GM20431 (cell line): ENCODE data around the gene PAXX.

ENCODE experiments used
- in situ Hi-C: fragments of 300-500 bp; cut with MseI, MboI; formaldehyde crosslinking; loops from one replicate; pipeline ENCODE4 v1.15.0; 2020; ENCODE audit warnings: low sequenced_read_pairs; ENCODE audit not compliant: unreplicated experiment

The PAXX gene

DNA sequence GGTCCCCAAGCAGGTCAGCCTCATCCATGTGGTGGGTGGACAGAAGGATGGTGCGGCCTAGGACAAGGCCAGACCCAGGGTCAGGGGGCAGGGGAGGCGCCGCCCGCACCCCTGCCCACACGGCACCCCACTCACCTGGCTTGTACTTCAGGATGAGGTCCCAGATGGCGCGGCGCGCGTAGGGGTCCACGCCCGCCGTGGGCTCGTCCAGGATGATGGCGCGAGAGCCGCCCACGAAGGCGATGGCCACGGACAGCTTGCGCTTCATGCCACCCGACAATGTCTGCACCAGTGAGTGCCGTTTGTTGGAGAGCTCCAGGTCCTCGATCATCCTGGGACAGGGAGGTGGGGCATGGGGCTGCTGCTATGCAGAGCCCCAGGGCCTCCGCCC is 23.3 kb downstream of the PAXX start:
- in situ Hi-C loops: no loop called here

DNA sequence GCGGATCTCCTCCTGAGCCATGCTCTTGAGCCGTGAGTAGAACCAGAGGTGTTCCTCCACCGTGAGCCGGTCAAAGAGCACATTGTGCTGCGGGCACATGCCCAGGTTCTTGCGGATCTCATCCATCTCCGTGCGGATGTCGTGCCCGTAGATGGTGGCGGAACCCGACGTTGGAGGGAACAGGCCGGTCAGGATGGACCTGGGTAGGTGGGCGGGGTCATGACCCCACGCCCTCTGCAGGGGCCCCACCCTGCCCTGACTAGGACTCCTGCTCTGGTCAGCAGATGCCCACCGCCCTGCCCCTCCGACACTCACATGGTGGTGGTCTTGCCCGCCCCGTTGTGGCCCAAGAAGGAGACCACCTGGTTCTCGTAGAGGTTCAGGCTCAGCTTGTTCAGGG is 23.8 kb downstream of the PAXX start:
- in situ Hi-C loops: no loop called here

DNA sequence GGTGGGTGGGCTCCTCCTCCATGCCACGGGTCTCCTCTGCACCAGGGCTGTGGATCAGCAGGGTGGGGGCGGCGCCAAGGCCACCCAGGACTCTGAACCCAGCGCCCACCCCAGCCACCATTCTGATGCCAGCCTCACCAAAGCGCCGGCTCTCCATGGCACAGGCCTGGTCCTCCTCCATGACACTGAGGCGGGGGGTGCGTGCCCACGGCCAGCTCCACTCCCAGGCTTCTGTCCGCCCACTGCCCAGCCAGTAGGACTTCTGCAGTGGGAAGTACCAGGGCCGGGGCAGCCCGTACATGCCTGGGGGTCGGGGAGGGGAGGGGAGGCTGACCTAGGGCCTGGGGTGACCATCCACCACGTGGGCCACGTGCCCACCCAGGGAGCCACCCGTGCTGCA is 24.2 kb downstream of the PAXX start:
- in situ Hi-C loops: no loop called here

DNA sequence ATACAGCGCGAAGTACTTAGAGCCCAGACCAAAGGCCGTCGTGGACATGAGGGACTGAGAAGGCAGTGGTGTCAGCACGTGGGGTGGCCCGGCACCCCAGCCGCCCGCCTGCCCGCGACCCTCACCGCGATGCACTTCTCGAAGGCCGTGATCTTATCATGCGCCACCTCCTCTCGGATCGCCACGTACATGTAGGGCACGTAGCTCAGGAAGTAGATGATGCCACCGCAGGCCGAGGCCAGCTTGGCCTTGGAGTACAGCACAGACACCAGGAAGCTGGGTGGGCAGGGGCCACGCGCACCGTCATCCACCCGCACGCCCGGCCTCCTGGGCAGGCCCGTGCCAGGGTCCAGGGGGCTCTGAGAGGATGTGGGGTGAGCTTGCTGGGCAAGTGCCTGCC is 24.8 kb downstream of the PAXX start:
- in situ Hi-C loops: no loop called here

DNA sequence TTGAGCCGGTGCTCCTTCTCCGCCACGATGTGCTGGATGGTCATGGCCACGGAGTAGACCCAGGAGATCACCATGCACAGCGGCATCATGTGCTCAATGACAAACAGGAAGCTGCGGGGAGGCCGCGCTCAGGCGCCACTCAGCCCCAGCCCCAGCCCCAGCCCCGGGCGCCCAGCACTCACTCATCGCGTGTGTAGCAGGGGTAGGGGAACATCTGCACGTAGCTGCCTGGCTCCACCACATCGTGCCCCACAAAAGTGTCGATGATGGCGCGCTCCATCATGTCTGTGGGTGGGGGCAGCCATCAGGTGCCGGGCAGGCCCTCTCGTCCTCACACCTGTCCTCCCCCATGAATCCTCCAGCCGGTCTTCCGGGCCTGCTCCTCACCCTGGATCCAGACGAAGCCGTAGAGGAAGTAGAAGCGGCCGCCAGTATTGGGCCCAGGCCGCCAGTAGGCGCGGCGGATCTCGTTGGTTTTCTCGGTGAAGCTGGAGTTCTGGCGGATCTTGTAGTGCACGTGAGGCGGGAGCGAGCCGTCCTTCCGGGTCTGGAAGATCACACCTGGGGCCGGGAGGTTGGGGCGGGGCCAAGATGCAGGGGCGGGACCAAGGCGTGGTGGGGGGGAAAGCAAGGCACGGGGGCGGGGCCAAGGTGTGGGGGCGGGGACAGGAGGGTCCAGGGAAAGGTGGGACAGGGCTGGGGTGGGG is 25.7 kb downstream of the PAXX start:
- in situ Hi-C loops: no loop called here

DNA sequence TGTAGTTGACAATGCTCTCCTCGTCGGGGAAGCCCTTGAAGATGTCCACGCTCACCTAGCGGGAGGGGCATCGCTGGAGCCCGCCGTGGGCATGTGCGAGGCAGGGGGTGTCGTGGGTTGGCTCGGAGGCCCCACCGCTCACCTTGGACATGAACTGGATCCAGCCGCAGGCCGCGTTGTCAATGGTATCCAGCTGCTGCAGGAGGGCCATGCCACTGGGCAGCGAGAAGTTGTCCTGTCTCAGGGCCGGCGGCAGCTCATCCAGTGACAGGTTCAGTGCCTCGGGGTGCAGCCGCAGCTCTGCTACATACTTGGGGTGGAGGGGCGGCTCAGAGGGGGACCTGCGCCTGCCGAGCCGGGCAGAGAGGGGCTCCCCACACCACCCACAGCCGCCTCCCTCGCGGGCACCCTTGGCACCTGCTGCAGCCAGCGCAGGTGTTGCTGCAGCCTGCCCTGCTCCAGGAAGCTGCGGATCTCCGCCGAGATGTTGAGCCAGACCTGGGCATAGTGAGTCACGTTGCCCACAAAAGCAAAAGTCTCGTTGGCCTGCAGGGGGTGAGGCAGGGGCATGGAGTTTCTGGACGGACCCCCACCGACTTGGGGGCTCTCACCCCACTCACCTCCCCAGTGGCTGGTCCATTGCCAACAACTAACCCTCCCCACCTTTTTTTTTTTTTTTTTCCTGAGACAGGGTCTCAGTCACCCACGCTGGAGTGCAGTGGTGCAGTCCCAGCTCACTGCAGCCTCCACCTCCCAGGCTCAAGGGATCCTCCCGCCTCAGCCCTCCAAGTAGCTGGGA is 26.7 kb downstream of the PAXX start:
- in situ Hi-C loops: no loop called here

DNA sequence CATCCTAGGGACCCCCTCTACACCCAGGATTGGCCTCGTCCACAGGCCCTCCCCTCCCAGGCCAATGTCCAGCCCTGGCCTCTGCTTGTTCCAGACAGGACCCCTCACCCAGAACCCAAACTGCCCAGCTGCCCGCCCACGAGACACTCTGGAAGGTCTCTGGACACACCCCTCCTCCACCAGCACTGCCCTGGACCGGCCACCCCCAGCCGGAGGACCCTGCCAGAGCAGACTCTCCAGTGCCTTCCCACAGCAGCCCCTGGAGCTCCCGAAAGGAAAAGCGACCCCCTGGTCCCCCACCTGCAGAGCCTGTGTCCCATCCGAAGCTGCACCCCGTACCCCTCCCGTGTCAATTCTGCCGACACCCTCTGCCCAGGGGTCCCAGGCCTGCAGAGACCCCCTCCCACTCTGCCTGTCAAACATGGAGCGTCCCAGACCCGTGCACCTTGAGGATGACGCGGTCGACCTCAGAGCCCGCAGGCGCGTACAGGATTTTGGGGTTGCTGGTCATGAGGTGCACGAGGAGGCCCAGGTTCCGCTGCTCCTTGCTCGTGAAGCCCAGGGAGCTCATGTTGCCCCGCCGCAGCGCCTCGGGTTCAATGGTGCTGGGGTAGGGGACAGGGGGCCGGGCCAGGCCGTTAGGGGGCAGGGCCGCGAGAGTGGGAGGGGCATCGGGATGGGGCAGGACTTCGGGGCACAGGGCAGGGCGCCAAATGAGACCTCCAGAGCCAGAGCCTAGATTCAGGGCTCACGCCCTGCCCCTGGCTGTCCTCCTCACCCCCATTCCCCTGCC is 27.9 kb downstream of the PAXX start:
- in situ Hi-C loops: no loop called here

DNA sequence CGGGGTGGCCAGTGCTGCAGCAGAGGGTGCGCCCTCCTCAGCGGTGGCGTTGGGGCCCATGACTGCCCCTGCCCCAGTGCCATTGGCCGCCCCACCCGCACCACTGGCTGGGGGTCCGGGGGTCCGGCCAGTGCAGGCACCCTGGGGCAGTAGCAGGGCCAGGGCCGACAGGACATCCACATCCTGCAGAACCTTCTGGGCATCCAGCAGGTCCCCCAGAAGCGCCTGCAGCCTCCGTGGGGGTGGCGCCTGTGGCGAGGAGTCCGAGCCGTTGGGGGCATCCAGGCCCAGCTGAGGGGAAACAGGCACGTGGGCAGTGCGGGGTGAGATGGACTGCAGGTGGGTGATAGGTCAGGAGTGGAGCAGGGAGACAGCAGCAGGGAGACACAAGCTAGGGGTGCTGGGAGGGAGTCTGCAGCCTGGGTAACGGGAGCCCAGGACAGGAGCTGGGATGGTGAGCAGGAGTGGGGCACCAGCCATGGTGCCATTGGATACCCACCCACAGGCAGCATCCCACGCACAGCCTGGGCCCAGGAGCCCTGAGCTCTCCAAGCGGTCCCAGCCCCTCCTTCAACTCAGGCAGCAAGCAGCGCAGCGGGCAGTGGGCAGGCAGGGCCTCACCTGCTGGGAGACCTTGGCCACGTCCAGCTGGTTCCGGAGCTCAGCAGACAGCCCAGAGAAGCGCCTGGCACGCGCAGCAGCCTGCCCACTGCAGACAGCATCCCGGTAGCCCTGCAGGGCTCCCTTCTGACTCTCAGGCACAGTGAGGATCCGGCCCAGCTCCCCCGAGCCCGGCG is 28.7 kb downstream of the PAXX start:
- in situ Hi-C loops: no loop called here

DNA sequence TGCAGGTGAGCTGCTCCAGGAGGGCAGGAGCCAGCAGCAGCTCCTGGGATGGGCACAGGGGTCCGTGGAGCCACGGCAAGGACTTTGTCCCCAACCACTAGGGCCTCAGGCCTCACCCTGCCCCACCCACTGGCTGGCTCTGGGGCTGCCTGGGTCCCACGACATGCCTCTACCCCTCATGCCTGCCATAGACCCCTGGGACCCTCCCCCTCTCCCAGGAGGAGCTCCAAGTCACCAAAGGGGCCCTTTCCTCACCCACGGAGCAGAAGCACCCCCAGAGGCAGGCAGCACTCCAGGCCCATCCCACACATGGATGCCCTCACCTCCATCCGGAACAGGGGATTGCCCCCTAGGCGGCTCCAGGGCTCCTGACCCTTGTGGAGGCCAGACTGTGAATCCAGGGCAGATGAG is 29.4 kb downstream of the PAXX start:
- in situ Hi-C loops: no loop called here

DNA sequence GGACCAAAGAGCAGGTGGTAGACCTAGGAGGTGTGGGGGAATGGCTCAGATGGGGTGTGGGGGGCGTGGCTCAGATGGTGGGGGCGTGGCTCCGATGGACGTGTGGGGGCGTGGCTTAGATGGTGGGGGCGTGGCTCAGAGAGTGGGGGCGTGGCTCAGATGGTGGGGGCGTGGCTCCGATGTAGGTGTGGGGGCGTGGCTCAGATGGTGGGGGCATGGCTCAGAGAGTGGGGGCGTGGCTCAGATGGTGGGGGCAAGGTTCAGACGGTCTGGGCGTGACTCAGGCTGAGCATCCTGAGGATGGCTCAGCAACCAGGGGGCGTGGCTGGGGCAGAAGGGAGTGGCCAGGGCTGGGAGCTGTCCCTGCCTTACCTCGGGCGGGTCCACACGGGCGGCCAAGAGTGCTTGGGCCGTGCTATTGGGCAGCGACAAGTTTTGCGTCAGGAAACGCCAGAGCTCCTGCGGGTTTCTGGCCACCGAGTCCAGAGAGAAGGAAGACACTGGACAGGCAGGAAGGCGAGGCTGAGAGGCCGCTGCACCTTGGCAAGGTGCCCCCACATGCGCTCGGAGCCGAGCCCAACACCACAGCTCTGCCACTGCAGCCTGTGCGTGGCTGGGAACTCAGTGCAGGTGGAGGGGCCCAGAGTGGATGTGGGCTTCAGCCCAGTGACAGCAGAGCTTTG is 29.9 kb downstream of the PAXX start:
- in situ Hi-C loops: no loop called here

DNA sequence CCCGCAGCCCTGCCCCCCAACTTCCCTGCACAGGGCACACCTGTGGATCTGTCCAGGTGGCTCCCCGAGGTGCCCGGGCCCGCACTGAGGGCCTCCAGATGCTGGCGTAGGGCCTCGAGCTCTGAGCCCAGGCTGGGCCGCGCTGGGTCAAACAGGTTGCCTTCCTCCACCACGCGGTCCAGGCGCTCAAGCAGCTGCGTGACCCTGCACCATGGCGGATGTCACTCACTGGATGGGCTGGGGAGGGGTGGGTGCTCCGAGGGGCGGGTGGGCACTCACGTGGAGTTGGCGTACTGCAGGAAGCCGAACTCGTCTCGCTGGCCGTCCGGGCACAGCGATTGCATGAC is 30.4 kb downstream of the PAXX start:
- in situ Hi-C loops: no loop called here

DNA sequence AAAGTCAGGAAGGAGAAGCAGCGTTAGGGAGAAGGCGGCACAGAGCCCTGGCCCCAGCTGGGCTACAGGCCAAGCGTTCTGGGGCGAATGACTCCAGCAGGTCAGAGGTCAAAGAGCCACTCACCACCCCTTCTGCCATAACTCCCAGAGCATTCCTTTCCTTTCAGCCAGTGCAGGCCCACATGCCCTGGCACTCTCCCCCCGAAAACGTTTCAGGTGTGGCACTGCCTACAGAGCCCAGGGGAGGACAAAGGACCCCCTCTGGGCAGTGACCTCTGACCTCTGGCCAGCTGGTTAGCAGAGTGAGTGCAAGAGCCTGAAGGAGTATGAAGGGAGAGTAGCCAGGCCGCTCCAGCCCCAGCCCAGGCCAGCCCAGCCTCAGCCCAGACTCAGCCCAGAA is 30.9 kb downstream of the PAXX start:
- in situ Hi-C loops: no loop called here

DNA sequence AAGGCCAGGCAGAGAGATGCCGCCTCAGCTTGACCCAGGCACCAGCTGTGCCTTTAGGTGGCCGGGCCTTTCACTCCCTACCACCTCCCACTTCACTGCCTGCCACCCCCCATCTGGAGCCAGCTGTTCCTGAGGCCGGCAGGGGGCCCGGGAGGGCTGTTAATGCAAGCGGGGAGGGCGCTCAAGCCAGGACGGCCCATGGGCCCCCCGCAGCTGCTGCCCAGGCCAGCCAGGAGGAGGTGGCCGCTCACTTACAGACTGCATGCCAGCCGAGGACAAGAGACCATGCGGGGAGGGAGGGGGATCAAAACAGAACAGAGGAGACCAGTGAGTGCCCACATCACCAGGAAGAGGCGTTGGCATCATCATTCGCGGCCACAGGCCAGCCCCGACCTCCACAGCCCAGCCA is 31.4 kb downstream of the PAXX start:
- in situ Hi-C loops: no loop called here

DNA sequence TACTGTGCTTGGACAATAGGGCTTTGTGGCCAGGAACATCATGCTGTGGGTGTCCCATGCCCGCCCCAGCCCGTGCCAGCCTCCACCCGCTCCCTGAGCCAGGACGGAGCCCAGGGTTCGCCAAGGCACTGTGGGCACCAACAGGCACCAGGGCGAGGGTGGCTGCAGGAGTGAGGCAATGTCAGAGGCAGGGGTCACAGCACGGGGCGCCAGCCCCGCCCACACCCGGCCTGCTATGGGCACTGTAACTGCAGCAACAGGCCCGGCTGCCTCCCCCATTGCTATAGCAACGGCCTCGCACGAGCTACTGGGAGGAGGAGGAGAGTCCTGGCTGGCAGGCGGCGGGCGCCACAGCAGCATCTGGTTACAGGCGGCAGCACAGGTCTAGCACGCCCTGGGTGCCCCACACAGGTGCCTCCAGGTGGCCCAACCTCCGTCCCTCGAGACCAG is 33.3 kb downstream of the PAXX start:
- in situ Hi-C loops: no loop called here

DNA sequence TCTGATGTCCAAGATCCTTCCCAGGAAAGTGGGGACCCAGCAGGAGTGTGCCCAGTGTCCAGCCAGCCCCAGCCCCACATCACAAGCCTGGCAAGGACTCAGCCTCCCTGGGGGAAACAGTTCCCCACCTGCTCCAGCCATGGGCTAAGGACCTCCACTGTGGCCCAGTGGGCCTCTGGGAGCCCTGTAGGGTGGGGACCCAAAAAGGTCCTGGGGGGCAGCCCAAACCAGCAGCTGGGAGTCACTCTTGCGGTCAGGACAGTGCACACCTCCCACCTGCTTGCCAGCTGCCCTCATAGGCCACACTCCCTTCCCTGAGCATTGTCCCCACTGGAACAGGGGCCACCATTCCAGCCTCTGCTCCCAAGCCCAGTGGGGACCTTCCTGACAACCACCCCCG is 34.2 kb downstream of the PAXX start:
- in situ Hi-C loops: no loop called here

DNA sequence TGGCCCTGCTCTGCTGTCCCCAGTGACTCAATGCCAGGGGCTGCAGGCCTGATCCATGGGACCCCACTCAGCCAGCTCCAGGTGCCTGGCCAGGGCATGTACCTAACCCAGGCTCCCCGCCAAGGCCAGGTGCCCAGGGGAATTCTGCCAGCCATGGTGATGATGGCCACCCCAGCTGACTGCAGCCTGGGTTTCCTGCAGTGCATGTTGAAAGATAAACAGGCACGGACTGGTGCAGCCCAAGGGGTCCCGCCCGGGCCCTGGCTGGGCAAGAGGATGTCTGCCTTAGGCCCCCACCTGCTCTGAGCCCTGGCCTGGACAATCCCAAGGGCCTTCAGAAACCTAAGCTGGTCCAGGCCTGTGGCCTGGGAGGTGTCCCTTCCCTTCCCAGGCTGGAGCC is 34.6 kb downstream of the PAXX start:
- in situ Hi-C loops: no loop called here

DNA sequence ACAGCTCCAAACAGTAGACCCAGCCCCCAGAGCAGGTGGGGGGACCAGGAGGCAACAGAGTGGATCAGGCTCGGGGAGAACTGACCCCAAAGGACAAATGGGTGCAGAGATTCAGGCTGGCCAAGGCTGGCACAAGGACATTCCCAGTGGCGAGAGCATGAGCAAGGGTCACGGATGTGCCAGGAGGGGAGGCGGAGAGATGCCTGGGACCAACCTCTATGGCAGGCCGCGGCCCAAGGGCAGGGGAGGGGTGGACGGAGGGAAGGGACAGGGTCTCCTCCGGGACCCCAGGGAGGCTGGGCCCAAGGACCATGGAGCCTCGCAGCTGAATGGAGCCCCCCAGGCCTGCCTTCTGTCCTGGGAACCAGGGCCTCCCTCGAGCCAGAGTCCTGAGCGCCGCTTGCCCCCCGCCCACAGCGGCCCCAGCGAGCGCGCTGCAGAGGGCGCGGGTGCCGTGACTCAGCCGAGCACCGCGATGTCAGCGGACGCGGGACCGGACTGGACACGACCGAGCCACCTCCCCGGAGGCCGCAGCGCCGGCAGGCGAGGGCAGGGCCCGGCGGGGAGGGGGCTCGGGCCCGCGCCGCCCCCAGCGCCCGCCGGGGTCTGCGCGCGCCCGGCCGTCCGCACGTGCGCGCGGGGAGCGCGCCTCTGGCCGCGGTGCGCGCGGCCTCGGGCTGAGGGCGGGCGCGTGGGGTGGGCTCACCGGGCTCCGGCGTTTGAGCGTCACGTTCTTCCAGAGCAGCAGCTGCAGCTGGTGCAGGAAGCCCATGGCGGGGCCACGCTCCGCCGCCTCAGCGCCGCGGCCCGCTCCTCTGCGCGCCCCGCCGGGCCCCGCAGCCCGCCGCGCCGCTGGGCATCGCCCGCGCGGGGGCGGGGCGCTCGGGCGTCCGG is 35.4 kb downstream of the PAXX start, which contains the start of gene ABCA2:
TSS of gene ABCA2 (minus strand) at position 869 of the 894 bp plus-strand sequence. CDS start at position 772, 97 bp downstream.
- in situ Hi-C loops: no loop called here

DNA sequence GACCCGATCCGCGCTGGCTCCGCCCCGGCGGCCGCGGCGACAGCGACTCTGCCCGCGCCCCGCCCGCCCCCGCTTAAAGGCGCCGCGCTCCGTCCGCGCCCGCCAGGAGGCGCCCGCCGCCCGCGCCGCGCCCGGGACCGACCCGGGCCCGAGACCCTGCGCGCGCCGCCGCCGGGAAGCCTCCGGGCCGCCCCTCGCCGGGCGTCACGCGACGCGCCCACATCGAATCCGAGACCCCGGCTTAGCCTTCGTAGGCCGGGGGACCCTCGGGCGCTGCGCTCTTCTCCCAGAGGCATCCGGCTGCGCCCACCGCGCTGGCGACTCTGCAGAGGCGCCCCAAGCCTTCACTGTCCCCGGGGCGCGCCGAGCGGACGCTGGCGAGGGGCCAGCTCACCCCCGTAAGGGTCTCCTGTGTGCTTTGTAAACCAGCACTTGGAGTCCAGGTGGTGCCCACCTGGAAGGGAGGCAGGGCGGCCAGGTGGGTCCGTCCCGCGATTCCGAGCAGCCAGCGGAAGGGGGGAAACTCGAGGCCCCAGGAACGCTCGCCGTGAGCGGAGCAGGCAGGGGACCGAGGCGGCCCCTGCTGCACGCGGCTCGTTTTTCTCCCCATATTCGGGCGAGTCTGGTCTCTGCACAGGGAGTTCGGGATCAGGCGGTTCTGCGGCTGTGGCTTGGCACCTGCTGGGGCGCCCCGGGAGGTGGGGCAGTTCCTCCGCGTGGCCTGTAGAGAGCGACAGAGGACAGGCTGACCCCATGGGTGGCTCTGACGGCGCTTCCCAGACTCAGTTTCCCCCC is 36.2 kb downstream of the PAXX start:
- in situ Hi-C loops: no loop called here
